ENCODE results near the gene CNOT3.

CNOT3 gene

GRCh38 chr19:54156953-54157352, 19.4 kb downstream of the CNOT3 start:
- TF ChIP-seq CTCF (conservative IDR thresholded peaks at IDR 0.05; ENCODE audit: low read length), result no peak
- no peak for DNase-seq (ENCODE audit: low read depth)
- no peak overlapping the region for H3K4me3 ChIP-seq (ENCODE audit: low read length)

GRCh38 chr19:54158812-54159351, 21.3 kb downstream of the CNOT3 start:
- no peak for DNase-seq (ENCODE audit: low read depth)

GRCh38 chr19:54159352-54160181, 22.0 kb downstream of the CNOT3 start, which contains the start of gene LENG1:
TSS of gene LENG1 (minus strand) at chr19:54159721. CDS start at chr19:54159695, 26 bp downstream.
- peak; percentile 100 for DNase-seq (ENCODE audit: low read depth)
- TF ChIP-seq CTCF (conservative IDR thresholded peaks at IDR 0.05; ENCODE audit: low read length), result peak; percentile 23
- H3K4me3 ChIP-seq (ENCODE audit: low read length), result peak within 1 kb of the TSS; percentile 87

More at GRCh38 chr19:54158812-54159351, 21.3 kb downstream of the CNOT3 start:
- no peak for TF ChIP-seq CTCF (conservative IDR thresholded peaks at IDR 0.05; ENCODE audit: low read length)
- peak overlapping the region; percentile 87 for H3K4me3 ChIP-seq (ENCODE audit: low read length)

GRCh38 chr19:54160182-54160811, 22.7 kb downstream of the CNOT3 start:
- H3K4me3 ChIP-seq (ENCODE audit: low read length), result peak overlapping the region; percentile 72
- TF ChIP-seq CTCF (conservative IDR thresholded peaks at IDR 0.05; ENCODE audit: low read length), result no peak
- no peak for DNase-seq (ENCODE audit: low read depth)

- TF ChIP-seq CTCF (conservative IDR thresholded peaks at IDR 0.05; ENCODE audit: low read length), result no peak
- DNase-seq (ENCODE audit: low read depth), result no peak
- H3K4me3 ChIP-seq (ENCODE audit: low read length), result peak overlapping the region; percentile 72
These were observed 23.3 kb downstream of the CNOT3 start for GRCh38 chr19:54160854-54161253.

- TF ChIP-seq CTCF (conservative IDR thresholded peaks at IDR 0.05; ENCODE audit: low read length), result no peak
- H3K4me3 ChIP-seq (ENCODE audit: low read length), result peak overlapping the region; percentile 65
- DNase-seq (ENCODE audit: low read depth), result peak; percentile 67
These were observed 24.8 kb downstream of the CNOT3 start for GRCh38 chr19:54162241-54162805.

Data from AG10803 (cell line).